Activated CD4-positive, alpha-beta T cell treated with anti-CD3 and anti-CD28 coated beads for 36 hours (primary cell): Measurements from ENCODE around the gene CNN2. TPM values are rescaled to one million over a fixed set of nuclear protein-coding genes. Genes with fewer than 3 reads are reported as not detected.

Experiments used
- ATAC-seq: fragments of 200-7000 bp; cut with Tn5 transposase; one replicate; pipeline ENCODE4 v1.10.0; 2021; ENCODE audit warnings: mild to moderate bottlenecking, moderate library complexity
- CTCF ChIA-PET: fragments of 350-600 bp; sonication (Branson Sonifier 250); formaldehyde crosslinking; loops from one replicate; lab custom pipeline; 2021; ENCODE audit warnings: antibody characterized with exemption; lab: Charles Lee
- POLR2A ChIA-PET: fragments of 350-600 bp; sonication (Branson Sonifier 250); formaldehyde crosslinking; loops from one replicate; lab custom pipeline; 2021; ENCODE audit warnings: antibody characterized with exemption, inconsistent platforms; lab: Charles Lee
- DNase-seq: peaks from one replicate; pipeline ENCODE4 v3.0.0-alpha.2; 2020
- H3K27ac Mint-ChIP-seq: one replicate; pipeline ENCODE4 v1.8.0; 2021; ENCODE audit warnings: mixed read lengths
- H3K27me3 Mint-ChIP-seq: one replicate; pipeline ENCODE4 v1.8.0; 2021; ENCODE audit warnings: mixed read lengths
- H3K36me3 Mint-ChIP-seq: one replicate; pipeline ENCODE4 v1.8.0; 2021; ENCODE audit warnings: low read depth, mixed read lengths
- H3K4me1 Mint-ChIP-seq: one replicate; pipeline ENCODE4 v1.8.0; 2021; ENCODE audit warnings: mixed read lengths
- H3K4me3 Mint-ChIP-seq: one replicate; pipeline ENCODE4 v1.8.0; 2021; ENCODE audit warnings: mild to moderate bottlenecking, moderate library complexity, mixed read lengths
- H3K9me3 Mint-ChIP-seq: one replicate; pipeline ENCODE4 v1.8.0; 2021; ENCODE audit warnings: low read depth, mixed read lengths
- intact Hi-C, 2 experiments: fragments of 100-400 bp; cut with DNase I in 1 of 2; cut with micrococcal nuclease in 1 of 2; formaldehyde crosslinking; loops; one replicate each; pipeline versions ENCODE4 v1.14.2 to v1.15.1; 2022 to 2024; cut with DNase I, micrococcal nuclease
- total RNA-seq, 2 experiments: library from RNA; stranded (reverse); gene quantifications; one replicate each; pipeline ENCODE4 v1.2.3, GENCODE V29; 2021

Gene CNN2
- total RNA-seq, 2 experiments from 2014 or later = 108 to 130 TPM

DNA sequence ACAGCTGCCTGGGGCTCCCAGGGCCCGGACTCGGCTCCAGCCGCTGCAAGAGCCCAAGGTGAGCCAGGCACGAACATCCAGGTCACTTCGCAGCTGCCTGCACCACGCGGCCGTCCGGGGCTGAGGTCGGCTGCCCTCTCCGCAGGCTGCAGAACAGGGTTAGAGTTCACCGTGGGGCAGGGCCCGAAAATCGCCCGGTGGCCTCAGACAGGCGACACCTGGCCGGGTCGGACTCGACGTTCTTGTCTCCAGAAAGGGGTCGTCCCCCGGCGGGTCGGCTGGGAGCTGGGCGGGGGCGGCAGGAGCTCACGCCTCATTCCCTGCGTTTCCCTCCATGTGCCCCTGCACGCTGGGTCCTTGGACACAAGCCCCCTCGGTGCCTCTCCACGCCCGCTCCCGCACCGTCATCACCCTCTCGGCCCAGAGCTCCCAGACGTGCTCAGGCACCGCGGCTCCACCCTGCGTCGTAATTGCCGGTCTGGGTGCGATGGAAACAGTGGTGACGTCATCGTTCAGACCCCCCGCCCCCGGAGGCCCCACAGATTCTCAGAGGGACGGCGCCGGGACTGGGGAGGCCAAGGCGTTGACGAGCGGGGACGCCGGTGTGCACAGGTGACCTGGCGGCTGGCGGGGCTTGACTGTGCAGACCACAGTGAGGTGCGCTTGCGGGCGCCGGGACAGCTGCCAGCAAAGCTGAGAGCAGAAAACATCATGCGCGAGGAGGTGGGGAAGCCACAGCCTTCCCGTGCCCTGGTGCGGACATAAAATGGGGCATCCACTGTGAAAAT, 30.2 kb upstream of the CNN2 start:
- Mint-ChIP-seq H3K27me3 (peaks cover 14% of the 10 kb centered on the region), H3K27ac (no peak overlapping the region), H3K9me3 (no peaks in the 10 kb centered on the region), H3K4me1 (peaks cover 8% of the 10 kb centered on the region), H3K4me3 (peak overlapping the region; percentile 44), H3K36me3 (peaks cover 5% of the 10 kb centered on the region)
- CTCF ChIA-PET = interaction anchor here (0.6 to 2.3 kb wide), 5 partner anchors 9 to 133 kb away, joined by 3 to 8 read pairs (median 4); partner anchors contain the start of gene WDR18
- POLR2A ChIA-PET = interaction anchor here (0.6 kb wide), 1 partner anchor 25 kb away, joined by 3 read pairs; the partner anchor contains the start of gene RNU6-2
- ATAC-seq (peak; percentile 54), DNase-seq (peak; percentile 84)
- intact Hi-C loops = no loop called here

GRCh38 chr19:998064-998463, 28.3 kb upstream of the CNN2 start:
- CTCF ChIA-PET = interaction anchor here (0.6 to 2.3 kb wide), 4 partner anchors 16 to 310 kb away, joined by 3 to 8 read pairs (median 3); no protein-coding TSS in a partner anchor
- H3K27ac Mint-ChIP-seq = no peak overlapping the region
- intact Hi-C loops = no loop called here

GRCh38 chr19:999379-999719, 27.1 kb upstream of the CNN2 start:
- Mint-ChIP-seq H3K27me3 (peaks cover 19% of the 10 kb centered on the region), H3K4me1 (peaks cover 10% of the 10 kb centered on the region), H3K9me3 (no peaks in the 10 kb centered on the region), H3K27ac (no peak overlapping the region), H3K36me3 (no peaks in the 10 kb centered on the region), H3K4me3 (no peak overlapping the region)
- DNase-seq = no peak
- intact Hi-C loops = no loop called here
- CTCF ChIA-PET = interaction anchor here (0.7 to 0.9 kb wide), 2 partner anchors 17 to 68 kb away, joined by 3 read pairs; no protein-coding TSS in a partner anchor
- ATAC-seq = no peak
- POLR2A ChIA-PET = no interaction called here

More at GRCh38 chr19:998064-998463, 28.3 kb upstream of the CNN2 start:
- POLR2A ChIA-PET = no interaction called here
- H3K4me3 Mint-ChIP-seq = no peak overlapping the region
- DNase-seq (no peak), ATAC-seq (no peak)
- peaks cover 10% of the 10 kb centered on the region for H3K4me1 Mint-ChIP-seq
- H3K9me3 Mint-ChIP-seq = no peaks in the 10 kb centered on the region
- peaks cover 2% of the 10 kb centered on the region for H3K36me3 Mint-ChIP-seq
- peaks cover 19% of the 10 kb centered on the region for H3K27me3 Mint-ChIP-seq

- intact Hi-C loops = loop anchor here in 1 of 2 experiments (1.0 kb wide), 1 partner anchor 240 kb away; no protein-coding TSS in a partner anchor
Measured at GRCh38 chr19:1000095-1000494, 26.3 kb upstream of the CNN2 start, which contains the start of gene GRIN3B. TSS of gene GRIN3B (plus strand) at chr19:1000419. CDS start at chr19:1000438, 19 bp downstream.

GRCh38 chr19:1000591-1001537, 25.5 kb upstream of the CNN2 start:
- peaks cover 10% of the 10 kb centered on the region for H3K4me1 Mint-ChIP-seq
- intact Hi-C loops = loop anchor here (1.0 kb wide), 4 partner anchors 80 to 239 kb away; no protein-coding TSS in a partner anchor
- no peaks in the 10 kb centered on the region for H3K36me3 Mint-ChIP-seq
- H3K4me3 Mint-ChIP-seq = no peak overlapping the region
- POLR2A ChIA-PET = no interaction called here
- no peak overlapping the region for H3K27ac Mint-ChIP-seq
- peaks cover 19% of the 10 kb centered on the region for H3K27me3 Mint-ChIP-seq
- CTCF ChIA-PET = interaction anchor here (0.6 to 1.1 kb wide), 3 partner anchors 24 to 213 kb away, joined by 3 read pairs; no protein-coding TSS in a partner anchor
- ATAC-seq = no peak
- DNase-seq = no peak
- H3K9me3 Mint-ChIP-seq = no peaks in the 10 kb centered on the region

More at GRCh38 chr19:1000095-1000494, 26.3 kb upstream of the CNN2 start, which contains the start of gene GRIN3B:
- ChIA-PET CTCF (no interaction called here), POLR2A (no interaction called here)
- Mint-ChIP-seq H3K27me3 (peaks cover 19% of the 10 kb centered on the region), H3K36me3 (no peaks in the 10 kb centered on the region), H3K4me1 (peaks cover 10% of the 10 kb centered on the region), H3K4me3 (no peak within 1 kb of the TSS), H3K27ac (no peak within 1 kb of the TSS), H3K9me3 (no peaks in the 10 kb centered on the region)
- peak; percentile 57 for ATAC-seq
- DNase-seq = peak; percentile 89

- no peak overlapping the region for H3K27ac Mint-ChIP-seq
- no peaks in the 10 kb centered on the region for H3K36me3 Mint-ChIP-seq
- POLR2A ChIA-PET = no interaction called here
- CTCF ChIA-PET = interaction anchor here (1.0 to 1.1 kb wide), 2 partner anchors 25 to 129 kb away, joined by 3 read pairs; no protein-coding TSS in a partner anchor
- H3K4me3 Mint-ChIP-seq = no peak overlapping the region
- DNase-seq (peak; percentile 84), ATAC-seq (peak; percentile 77)
- H3K4me1 Mint-ChIP-seq = peaks cover 5% of the 10 kb centered on the region
- peaks cover 19% of the 10 kb centered on the region for H3K27me3 Mint-ChIP-seq
- intact Hi-C loops = loop anchor here (1.0 kb wide), 3 partner anchors 80 to 231 kb away; no protein-coding TSS in a partner anchor
- H3K9me3 Mint-ChIP-seq = no peaks in the 10 kb centered on the region
Measured at GRCh38 chr19:1001538-1002166, 24.8 kb upstream of the CNN2 start.

GRCh38 chr19:1002600-1002999, 23.8 kb upstream of the CNN2 start:
- no peak overlapping the region for H3K27ac Mint-ChIP-seq
- no peak for ATAC-seq
- H3K36me3 Mint-ChIP-seq = no peaks in the 10 kb centered on the region
- ChIA-PET POLR2A (interaction anchor here (1.0 kb wide), 1 partner anchor 16 kb away, joined by 8 read pairs; no protein-coding TSS in a partner anchor), CTCF (interaction anchor here (0.5 to 0.6 kb wide), 3 partner anchors 26 to 273 kb away, joined by 3 read pairs; no protein-coding TSS in a partner anchor)
- peaks cover 19% of the 10 kb centered on the region for H3K27me3 Mint-ChIP-seq
- intact Hi-C loops = no loop called here
- no peaks in the 10 kb centered on the region for H3K9me3 Mint-ChIP-seq
- DNase-seq = no peak
- no peak overlapping the region for H3K4me3 Mint-ChIP-seq
- peaks cover 3% of the 10 kb centered on the region for H3K4me1 Mint-ChIP-seq

GRCh38 chr19:1003283-1003682, 23.1 kb upstream of the CNN2 start:
- intact Hi-C loops = no loop called here
- Mint-ChIP-seq H3K4me1 (peaks cover 3% of the 10 kb centered on the region), H3K27me3 (peaks cover 14% of the 10 kb centered on the region), H3K36me3 (peaks cover under 1% of the 10 kb centered on the region), H3K9me3 (no peaks in the 10 kb centered on the region), H3K27ac (no peak overlapping the region), H3K4me3 (no peak overlapping the region)
- CTCF ChIA-PET = interaction anchor here (0.6 kb wide), 1 partner anchor 46 kb away, joined by 3 read pairs; no protein-coding TSS in a partner anchor
- POLR2A ChIA-PET = interaction anchor here (1.0 kb wide), 1 partner anchor 15 kb away, joined by 8 read pairs; no protein-coding TSS in a partner anchor
- DNase-seq (no peak), ATAC-seq (no peak)

- DNase-seq (no peak), ATAC-seq (no peak)
- intact Hi-C loops = no loop called here
- ChIA-PET CTCF (no interaction called here), POLR2A (no interaction called here)
- Mint-ChIP-seq H3K9me3 (no peaks in the 10 kb centered on the region), H3K4me1 (peaks cover 3% of the 10 kb centered on the region), H3K27me3 (peaks cover 8% of the 10 kb centered on the region), H3K4me3 (no peak overlapping the region), H3K27ac (no peak overlapping the region), H3K36me3 (peaks cover 2% of the 10 kb centered on the region)
Measured at GRCh38 chr19:1004204-1004802, 22.1 kb upstream of the CNN2 start.
